CD4-positive, alpha-beta memory T cell (primary cell): ENCODE measurements around the gene DOCK3. TPM values are rescaled to one million over a fixed set of nuclear protein-coding genes. Genes with fewer than 3 reads are reported as not detected.
A peak's percentile ranks its signal among the peaks of the same experiment; 100 is the strongest.
"Not testable (repeated sequence)": the region's sequence is repeated elsewhere in the genome, so short reads cannot be mapped to it uniquely, and the experiment has no call there.

Experiments
- CTCF ChIA-PET: fragments of 350-600 bp; sonication (Branson Sonifier 250); formaldehyde crosslinking; loops from one replicate; lab custom pipeline; 2021; ENCODE audit warnings: inconsistent platforms; ENCODE audit not compliant: partially characterized antibody; lab: Charles Lee
- POLR2A ChIA-PET: fragments of 350-600 bp; sonication (Branson Sonifier 250); formaldehyde crosslinking; loops from one replicate; lab custom pipeline; 2021; ENCODE audit not compliant: partially characterized antibody; lab: Charles Lee
- DNase-seq, 5 donors: peaks; one replicate each; pipeline versions ENCODE4 v3.0.0 to v3.0.0-alpha.2; 2020 to 2022; ENCODE audit warnings: mixed read lengths in 1 of 5
- H3K27ac ChIP-seq: one replicate; pipeline ENCODE4 v1.7.0; 2013; ENCODE audit warnings: low read depth, low read length
- H3K27me3 ChIP-seq: 2 replicates; pipeline ENCODE4 v1.7.0; 2013; ENCODE audit warnings: mild to moderate bottlenecking, low read length, moderate library complexity; ENCODE audit not compliant: insufficient read depth
- H3K36me3 ChIP-seq: 2 replicates; pipeline ENCODE4 v1.7.0; 2013; ENCODE audit warnings: mild to moderate bottlenecking, low read length, moderate library complexity; ENCODE audit not compliant: insufficient read depth
- H3K4me1 ChIP-seq: 2 replicates; pipeline ENCODE4 v1.7.0; 2013; ENCODE audit warnings: mild to moderate bottlenecking, low read length, moderate library complexity; ENCODE audit not compliant: insufficient read depth
- H3K4me3 ChIP-seq, 2 donors: one replicate each; pipeline ENCODE4 v1.7.0; 2013; ENCODE audit warnings: low read length in 2 of 2, mild to moderate bottlenecking in 1 of 2
- H3K9me3 ChIP-seq, 2 donors: one replicate each; pipeline ENCODE4 v1.7.0; 2013; ENCODE audit warnings: low read length in 2 of 2, control low read depth in 1 of 2; ENCODE audit not compliant: control insufficient read depth in 1 of 2
- H3K27ac Mint-ChIP-seq, 7 donors: one replicate each; pipeline ENCODE4 v1.8.0; 2020 to 2021; ENCODE audit warnings: mixed read lengths in 7 of 7, mild to moderate bottlenecking in 6 of 7, inconsistent platforms in 3 of 7, moderate library complexity in 3 of 7
- H3K27me3 Mint-ChIP-seq, 2 donors: one replicate each; pipeline ENCODE4 v1.8.0; 2020 to 2021; ENCODE audit warnings: mixed read lengths in 2 of 2
- H3K36me3 Mint-ChIP-seq, 2 donors: one replicate each; pipeline ENCODE4 v1.8.0; 2020 to 2021; ENCODE audit warnings: mixed read lengths in 2 of 2, inconsistent platforms in 1 of 2, mild to moderate bottlenecking in 1 of 2
- H3K4me1 Mint-ChIP-seq, 4 donors: one replicate each; pipeline ENCODE4 v1.8.0; 2020 to 2021; ENCODE audit warnings: mixed read lengths in 4 of 4, mild to moderate bottlenecking in 1 of 4
- H3K4me3 Mint-ChIP-seq, 8 donors: one replicate each; pipeline ENCODE4 v1.8.0; 2020 to 2021; ENCODE audit warnings: mixed read lengths in 8 of 8, mild to moderate bottlenecking in 7 of 8, moderate library complexity in 6 of 8, inconsistent platforms in 3 of 8
- H3K9me3 Mint-ChIP-seq, 8 donors: one replicate each; pipeline ENCODE4 v1.8.0; 2020 to 2021; ENCODE audit warnings: mixed read lengths in 8 of 8, mild to moderate bottlenecking in 5 of 8, inconsistent platforms in 3 of 8, moderate library complexity in 1 of 8
- intact Hi-C: fragments of 100-400 bp; cut with micrococcal nuclease; formaldehyde crosslinking; loops from one replicate; pipeline ENCODE4 v1.15.1; 2023
- polyA plus RNA-seq, 2 donors: library from polyadenylated mRNA; unstranded; fragments of 300-500 nt; fragmentation: Illumina TruSeq; gene quantifications; one replicate each; pipeline ENCODE4 v1.2.3, GENCODE V29; 2021
- total RNA-seq, 2 experiments: library from RNA; stranded (reverse); gene quantifications; one replicate each; pipeline ENCODE4 v1.2.3, GENCODE V29; 2021

Gene DOCK3
- total and polyA plus RNA-seq, 4 experiments from 2014 or later: 0.04 to 2.6 (median 1.3) TPM

GRCh38 chr3:50777680-50778079 is 103.0 kb downstream of the DOCK3 start:
- POLR2A ChIA-PET: no interaction called here
- H3K36me3 Mint-ChIP-seq: peaks cover 0 to 6% of the 10 kb centered on the region in 2 donors
- Histone ChIP-seq H3K9me3 (no peaks in the 10 kb centered on the region), H3K36me3 (no peaks in the 10 kb centered on the region), H3K27ac (no peak overlapping the region), H3K27me3 (no peaks in the 10 kb centered on the region), H3K4me1 (no peaks in the 10 kb centered on the region), H3K4me3 (no peak overlapping the region)
- intact Hi-C loops: no loop called here
- no peak overlapping the region for H3K27ac Mint-ChIP-seq
- no peak overlapping the region for H3K4me3 Mint-ChIP-seq
- H3K27me3 Mint-ChIP-seq: peaks cover 0 to 4% of the 10 kb centered on the region in 2 donors
- no peak for DNase-seq
- no peaks in the 10 kb centered on the region for H3K4me1 Mint-ChIP-seq
- peaks cover 0 to 8% (median 5%) of the 10 kb centered on the region in 8 donors for H3K9me3 Mint-ChIP-seq
- CTCF ChIA-PET: no interaction called here

GRCh38 chr3:50781766-50782165 is 107.0 kb downstream of the DOCK3 start:
- CTCF ChIA-PET: interaction anchor here (0.7 kb wide), 1 partner anchor 715 kb away, joined by 4 read pairs; no protein-coding TSS in a partner anchor
- H3K27ac ChIP-seq, H3K27me3 Mint-ChIP-seq, H3K4me3 ChIP-seq, intact Hi-C loops, H3K4me1 ChIP-seq, H3K4me1 Mint-ChIP-seq, H3K9me3 ChIP-seq, POLR2A ChIA-PET, H3K36me3 ChIP-seq, DNase-seq, H3K4me3 Mint-ChIP-seq, H3K27me3 ChIP-seq: not testable (repeated sequence)
- H3K9me3 Mint-ChIP-seq: peaks cover 3 to 34% (median 23%) of the 10 kb centered on the region in 8 donors
- peak overlapping the region in 1 of 7 donors; percentile 13 for H3K27ac Mint-ChIP-seq
- H3K36me3 Mint-ChIP-seq: peaks cover 3 to 19% of the 10 kb centered on the region in 2 donors

- Mint-ChIP-seq H3K9me3 (peaks cover 3 to 34% (median 26%) of the 10 kb centered on the region in 8 donors), H3K4me3 (no peak overlapping the region), H3K4me1 (peaks cover 0 to 2% (median 0%) of the 10 kb centered on the region in 4 donors), H3K36me3 (peaks cover 3 to 18% of the 10 kb centered on the region in 2 donors), H3K27ac (no peak overlapping the region), H3K27me3 (peaks cover 0 to 2% of the 10 kb centered on the region in 2 donors)
- no peaks in the 10 kb centered on the region for H3K4me1 ChIP-seq
- H3K9me3 ChIP-seq: no peaks in the 10 kb centered on the region
- no peak overlapping the region for H3K27ac ChIP-seq
- H3K4me3 ChIP-seq: no peak overlapping the region
- no peak for DNase-seq
- no peaks in the 10 kb centered on the region for H3K36me3 ChIP-seq
- intact Hi-C loops: no loop called here
- CTCF ChIA-PET: no interaction called here
- no peaks in the 10 kb centered on the region for H3K27me3 ChIP-seq
- POLR2A ChIA-PET: no interaction called here
These were observed 111.9 kb downstream of the DOCK3 start for GRCh38 chr3:50786631-50787030.

- not testable (repeated sequence) for H3K9me3 Mint-ChIP-seq
These were observed 116.2 kb downstream of the DOCK3 start for GRCh38 chr3:50790894-50791293.

GRCh38 chr3:50792568-50792967 is 117.8 kb downstream of the DOCK3 start:
- POLR2A ChIA-PET: no interaction called here

More at GRCh38 chr3:50790894-50791293, 116.2 kb downstream of the DOCK3 start:
- POLR2A ChIA-PET, H3K4me3 Mint-ChIP-seq, H3K4me3 ChIP-seq, H3K9me3 ChIP-seq, H3K4me1 Mint-ChIP-seq, H3K27me3 ChIP-seq, DNase-seq, H3K36me3 ChIP-seq, CTCF ChIA-PET, intact Hi-C loops, H3K27me3 Mint-ChIP-seq, H3K36me3 Mint-ChIP-seq, H3K27ac Mint-ChIP-seq, H3K27ac ChIP-seq, H3K4me1 ChIP-seq: not testable (repeated sequence)

GRCh38 chr3:50803805-50804204 is 129.1 kb downstream of the DOCK3 start:
- H3K9me3 ChIP-seq, H3K27me3 Mint-ChIP-seq, H3K4me1 ChIP-seq, H3K36me3 ChIP-seq, CTCF ChIA-PET, H3K27me3 ChIP-seq, H3K27ac ChIP-seq, H3K4me3 Mint-ChIP-seq, POLR2A ChIA-PET, DNase-seq, H3K27ac Mint-ChIP-seq, H3K4me1 Mint-ChIP-seq, H3K4me3 ChIP-seq, intact Hi-C loops: not testable (repeated sequence)
- H3K36me3 Mint-ChIP-seq: peaks cover 4 to 23% of the 10 kb centered on the region in 2 donors
- H3K9me3 Mint-ChIP-seq: peaks cover 11 to 57% (median 51%) of the 10 kb centered on the region in 8 donors

More at GRCh38 chr3:50792568-50792967, 117.8 kb downstream of the DOCK3 start:
- Mint-ChIP-seq H3K27ac (no peak overlapping the region), H3K9me3 (peaks cover 0 to 6% (median 1%) of the 10 kb centered on the region in 8 donors), H3K4me3 (no peak overlapping the region), H3K36me3 (no peaks in the 10 kb centered on the region), H3K4me1 (peaks cover 0 to 2% (median 0%) of the 10 kb centered on the region in 4 donors), H3K27me3 (peaks cover 11 to 12% of the 10 kb centered on the region in 2 donors)
- no peak for DNase-seq
- CTCF ChIA-PET: no interaction called here
- Histone ChIP-seq H3K27me3 (no peaks in the 10 kb centered on the region), H3K4me3 (no peak overlapping the region), H3K36me3 (no peaks in the 10 kb centered on the region), H3K27ac (no peak overlapping the region), H3K4me1 (no peaks in the 10 kb centered on the region), H3K9me3 (no peaks in the 10 kb centered on the region)
- intact Hi-C loops: no loop called here

GRCh38 chr3:50804376-50804775 is 129.6 kb downstream of the DOCK3 start:
- H3K9me3 ChIP-seq, H3K27ac ChIP-seq, CTCF ChIA-PET, H3K27me3 ChIP-seq, POLR2A ChIA-PET, H3K4me3 ChIP-seq, DNase-seq, H3K4me1 ChIP-seq, H3K27ac Mint-ChIP-seq, H3K27me3 Mint-ChIP-seq, H3K36me3 ChIP-seq, H3K4me3 Mint-ChIP-seq, H3K4me1 Mint-ChIP-seq, intact Hi-C loops: not testable (repeated sequence)
- Mint-ChIP-seq H3K36me3 (peaks cover 4 to 18% of the 10 kb centered on the region in 2 donors), H3K9me3 (peaks cover 5 to 52% (median 45%) of the 10 kb centered on the region in 8 donors)
